SH-SY5Y (cell line): ENCODE measurements around the gene TAAR6.

ENCODE experiments used
- GATA2 ChIP-seq: IDR thresholded peaks from 2 replicates; pipeline ENCODE4 v1.6.1; 2011; ENCODE audit warnings: mild to moderate bottlenecking, low read depth, low read length
- GATA3 ChIP-seq: IDR thresholded peaks from 2 replicates; pipeline ENCODE4 v1.6.1; 2011; ENCODE audit warnings: low read depth, mild to moderate bottlenecking, low read length, moderate library complexity

GRCh38 chr6:132520953-132521352 lies 49.2 kb upstream of the TAAR6 start:
- no peak for TF ChIP-seq GATA3
- no peak for TF ChIP-seq GATA2
